HT1080 (cell line): ENCODE results near the gene SYP. TPM values are rescaled to one million over a fixed set of nuclear protein-coding genes. Genes with fewer than 3 reads are reported as not detected.
"Not testable (repeated sequence)": the region's sequence is repeated elsewhere in the genome, so short reads cannot be mapped to it uniquely, and the experiment has no call there.

Source experiments
- DNase-seq: peaks from one replicate; pipeline ENCODE4 v3.0.0-alpha.2; 2015; ENCODE audit warnings: low read depth
- small RNA-seq: library from RNA; depleted of rRNA; stranded (forward); fragments of <200 nt; gene quantifications from one replicate; pipeline ENCODE3, GENCODE V24; 2014
- total RNA-seq: library from RNA; depleted of rRNA; stranded (reverse); fragments of >200 nt; shearing (Covaris generic); gene quantifications from 2 replicates; pipeline ENCODE4 v1.2.3, GENCODE V29; 2014; rRNA removed

SYP gene
- total RNA-seq, 1 experiment from 2014 or later, result 0.23 TPM

GRCh38 chrX:49142264-49142663 is 57.7 kb downstream of the SYP start:
- not testable (repeated sequence) for DNase-seq

GRCh38 chrX:49139713-49140112 is 60.3 kb downstream of the SYP start:
- DNase-seq, result no peak

Small RNAs within 50 kb of the gene (small RNA-seq; reads per million reads assigned to genes)
- gene RN7SL262P, result not detected

Other genes starting within 250 kb of the SYP start
- 30.0 and 31.7 TPM in 2 replicates for gene OTUD5, start 242.6 kb downstream of the SYP start, total RNA-seq
- gene KCND1, start 228.3 kb downstream of the SYP start, total RNA-seq, result 0.23 and 0.42 TPM in 2 replicates
- gene GRIPAP1, start 197.9 kb downstream of the SYP start, total RNA-seq, result 11.9 and 13.9 TPM in 2 replicates
- 52.6 and 65.8 TPM in 2 replicates for gene TFE3, start 156.8 kb downstream of the SYP start, total RNA-seq
- 0.14 TPM in 1 of 2 replicates, not detected in the other for gene CCDC120, start 141.2 kb downstream of the SYP start, total RNA-seq
- 8.6 and 22.1 TPM in 2 replicates for gene PRAF2, start 126.2 kb downstream of the SYP start, total RNA-seq
- 40.7 and 45.2 TPM in 2 replicates for gene WDR45, start 120.3 kb downstream of the SYP start, total RNA-seq
- 27.6 and 30.2 TPM in 2 replicates for gene GPKOW, start 76.5 kb downstream of the SYP start, total RNA-seq
- 0.13 TPM in 1 of 2 replicates, not detected in the other for gene MAGIX, start 37.4 kb downstream of the SYP start, total RNA-seq
- gene PLP2, start 28.3 kb downstream of the SYP start, total RNA-seq, result 126 and 199 TPM in 2 replicates
- gene PRICKLE3, start 13.8 kb downstream of the SYP start, total RNA-seq, result 4.3 and 5.6 TPM in 2 replicates
- gene CACNA1F, start 33.1 kb upstream of the SYP start, total RNA-seq, result not detected in 2 replicates
- 9.8 and 13.1 TPM in 2 replicates for gene CCDC22, start 35.3 kb upstream of the SYP start, total RNA-seq
- gene FOXP3, start 64.5 kb upstream of the SYP start, total RNA-seq, result not detected in 2 replicates
- gene PPP1R3F, start 69.6 kb upstream of the SYP start, total RNA-seq, result 0.30 and 0.53 TPM in 2 replicates
- not detected in 2 replicates for gene GAGE10, start 103.5 kb upstream of the SYP start, total RNA-seq
- gene GAGE12J, start 121.8 kb upstream of the SYP start, total RNA-seq, result 0.69 TPM in 1 of 2 replicates, not detected in the other
- 9.9 TPM in 1 of 2 replicates, not detected in the other for gene GAGE13, start 131.4 kb upstream of the SYP start, total RNA-seq